Activated T-cell treated with anti-CD3 and anti-CD28 coated beads, Interleukin-2, amount 50 U/mL, for 4 hours (primary cell): ENCODE data around the gene PAOX. TPM values are rescaled to one million over a fixed set of nuclear protein-coding genes. Genes with fewer than 3 reads are reported as not detected.

ENCODE experiments used
- ATAC-seq, 2 donors: fragments of 200-7000 bp; cut with Tn5 transposase; one replicate each; pipeline ENCODE4 v1.10.0; 2021
- DNase-seq: peaks from one replicate; pipeline ENCODE4 v3.0.0-alpha.2; 2020
- H3K27me3 Mint-ChIP-seq: one replicate; pipeline ENCODE4 v1.8.0; 2021; ENCODE audit warnings: low read depth, mixed read lengths
- H3K36me3 Mint-ChIP-seq: one replicate; pipeline ENCODE4 v1.8.0; 2022; ENCODE audit warnings: mixed read lengths; ENCODE audit not compliant: insufficient read depth
- H3K4me1 Mint-ChIP-seq: one replicate; pipeline ENCODE4 v1.8.0; 2021; ENCODE audit warnings: low read depth, mixed read lengths
- H3K4me3 Mint-ChIP-seq: one replicate; pipeline ENCODE4 v1.8.0; 2021; ENCODE audit warnings: mild to moderate bottlenecking, moderate library complexity, mixed read lengths
- H3K9me3 Mint-ChIP-seq: one replicate; pipeline ENCODE4 v1.8.0; 2021; ENCODE audit warnings: mixed read lengths
- total RNA-seq, 3 donors: library from RNA; stranded (reverse); gene quantifications; one replicate each; pipeline ENCODE4 v1.2.1, GENCODE V29; 2021

PAOX gene
- total RNA-seq, 3 donors from 2014 or later, result 2.6 to 3.2 (median 2.9) TPM

GRCh38 chr10:133355266-133355665 is 23.8 kb upstream of the PAOX start:
- no peak for ATAC-seq
- Mint-ChIP-seq H3K36me3 (peaks cover 3% of the 10 kb centered on the region), H3K9me3 (no peaks in the 10 kb centered on the region), H3K27me3 (no peaks in the 10 kb centered on the region), H3K4me3 (no peak overlapping the region), H3K4me1 (peaks cover 3% of the 10 kb centered on the region)
- no peak for DNase-seq

DNA sequence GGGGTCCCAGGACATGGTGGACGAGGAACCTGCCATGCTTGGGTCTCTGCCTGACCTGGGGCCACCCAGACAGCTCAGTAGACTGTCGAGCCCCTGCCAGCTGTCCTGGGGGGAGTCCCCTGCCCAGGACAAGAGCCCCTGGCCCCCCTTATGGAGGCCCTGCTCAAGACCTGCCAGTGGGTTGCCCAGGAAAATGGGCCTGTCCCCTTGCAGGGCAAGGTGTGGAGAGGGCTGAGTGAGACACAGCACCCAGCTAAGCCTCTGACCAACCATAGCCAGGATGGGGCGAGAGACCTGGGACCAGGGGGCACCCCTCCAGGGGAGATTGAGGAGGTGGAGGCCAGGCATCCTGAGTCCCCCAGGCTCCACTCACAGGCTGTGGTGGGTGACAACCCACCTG is 23.1 kb upstream of the PAOX start:
- no peaks in the 10 kb centered on the region for H3K9me3 Mint-ChIP-seq
- H3K4me1 Mint-ChIP-seq, result peaks cover 3% of the 10 kb centered on the region
- DNase-seq (no peak), ATAC-seq (no peak)
- H3K27me3 Mint-ChIP-seq, result no peaks in the 10 kb centered on the region
- peaks cover 3% of the 10 kb centered on the region for H3K36me3 Mint-ChIP-seq
- H3K4me3 Mint-ChIP-seq, result peak overlapping the region; percentile 67

DNA sequence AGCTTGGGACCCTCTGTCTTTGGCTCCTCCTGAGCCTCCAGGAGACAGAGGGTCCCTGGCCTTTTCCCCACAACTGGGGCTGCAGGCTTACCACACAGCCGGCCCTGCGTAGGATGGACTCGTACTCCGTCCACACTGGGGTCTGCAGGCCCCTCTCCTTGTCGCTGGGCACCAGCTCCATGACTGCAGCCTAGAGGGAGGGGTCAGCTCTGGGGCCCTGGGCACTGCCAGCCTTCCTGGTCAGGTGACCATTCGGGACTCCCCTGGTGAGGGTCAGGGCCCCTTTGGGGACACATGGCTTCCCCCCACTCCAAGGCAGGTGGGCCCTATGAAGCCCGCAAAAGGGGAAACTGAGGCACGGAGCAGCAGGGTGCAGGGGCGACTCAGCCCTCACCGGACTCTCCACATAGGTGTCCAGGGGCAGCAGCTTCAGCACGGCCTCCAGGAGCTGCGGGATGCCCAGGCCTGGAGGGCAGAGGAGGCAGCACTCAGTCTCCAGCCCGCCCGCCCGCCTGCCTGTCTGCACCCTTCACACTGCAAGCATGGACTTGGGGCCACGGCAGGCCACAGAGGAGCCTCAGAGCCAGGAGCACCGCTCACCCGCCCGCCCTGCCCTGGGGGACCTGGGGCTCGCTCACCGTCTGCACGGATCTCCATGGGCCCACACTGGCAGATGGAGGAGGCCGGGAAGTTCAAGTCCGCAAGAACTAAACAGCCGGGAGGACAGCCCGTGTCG is 22.3 kb upstream of the PAOX start:
- H3K4me3 Mint-ChIP-seq, result peak overlapping the region; percentile 81
- no peak for DNase-seq
- peaks cover 3% of the 10 kb centered on the region for H3K36me3 Mint-ChIP-seq
- ATAC-seq, result no peak
- peaks cover 7% of the 10 kb centered on the region for H3K4me1 Mint-ChIP-seq
- H3K9me3 Mint-ChIP-seq, result no peaks in the 10 kb centered on the region
- no peaks in the 10 kb centered on the region for H3K27me3 Mint-ChIP-seq

DNA sequence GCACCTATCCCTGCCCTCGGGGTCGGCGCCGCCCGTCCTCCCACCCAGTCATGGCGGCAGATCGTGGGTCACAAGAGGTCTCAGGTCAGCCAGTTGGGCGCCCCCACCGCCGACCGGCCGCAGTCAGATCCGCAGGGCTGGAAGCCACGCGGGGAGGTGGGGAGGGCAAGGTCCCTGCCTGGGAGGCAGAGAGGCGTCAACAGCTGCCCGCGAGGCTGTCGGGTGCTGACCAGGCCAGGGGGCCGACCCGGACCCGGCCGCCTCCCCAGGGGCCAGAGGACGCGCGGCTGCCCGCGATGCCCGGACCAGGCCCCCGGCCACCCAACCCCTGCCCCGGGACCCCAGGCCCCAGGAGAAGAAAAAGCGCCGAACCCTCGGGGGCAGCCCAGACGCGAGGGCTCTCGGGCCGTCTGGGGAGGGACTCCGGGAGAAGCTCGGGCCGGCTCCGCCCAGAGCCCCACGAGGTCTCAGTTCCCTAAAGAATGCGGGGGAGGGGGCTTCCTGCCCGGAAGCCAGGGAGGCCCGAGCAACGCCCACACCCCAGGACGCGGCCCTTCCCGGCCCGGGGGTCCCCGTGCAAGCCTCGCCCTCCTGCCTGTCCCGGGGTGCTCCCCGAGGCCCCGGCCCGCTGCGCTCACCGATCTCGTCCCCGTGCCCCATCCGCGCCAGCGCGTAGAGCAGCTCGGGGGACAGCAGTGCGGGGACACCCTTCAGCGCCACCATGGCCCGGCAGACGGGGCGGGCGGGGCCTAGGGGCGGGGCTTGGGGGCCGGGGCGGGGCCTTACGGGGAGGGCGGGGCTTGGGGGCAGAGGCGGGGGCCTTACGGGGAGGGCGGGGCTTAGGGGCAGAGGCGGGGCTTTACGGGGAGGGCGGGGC is 21.5 kb upstream of the PAOX start, which contains the start of gene FUOM:
Gene FUOM (minus strand): TSS at position 735 of the 877 bp plus-strand sequence. CDS start 12 bp downstream, at position 723.
- H3K4me1 Mint-ChIP-seq, result peaks cover 10% of the 10 kb centered on the region
- H3K9me3 Mint-ChIP-seq, result no peaks in the 10 kb centered on the region
- DNase-seq (peak; percentile 60), ATAC-seq (peak; percentile 85 to 87)
- no peaks in the 10 kb centered on the region for H3K27me3 Mint-ChIP-seq
- peaks cover 10% of the 10 kb centered on the region for H3K36me3 Mint-ChIP-seq
- H3K4me3 Mint-ChIP-seq, result peak within 1 kb of the TSS; percentile 81

DNA sequence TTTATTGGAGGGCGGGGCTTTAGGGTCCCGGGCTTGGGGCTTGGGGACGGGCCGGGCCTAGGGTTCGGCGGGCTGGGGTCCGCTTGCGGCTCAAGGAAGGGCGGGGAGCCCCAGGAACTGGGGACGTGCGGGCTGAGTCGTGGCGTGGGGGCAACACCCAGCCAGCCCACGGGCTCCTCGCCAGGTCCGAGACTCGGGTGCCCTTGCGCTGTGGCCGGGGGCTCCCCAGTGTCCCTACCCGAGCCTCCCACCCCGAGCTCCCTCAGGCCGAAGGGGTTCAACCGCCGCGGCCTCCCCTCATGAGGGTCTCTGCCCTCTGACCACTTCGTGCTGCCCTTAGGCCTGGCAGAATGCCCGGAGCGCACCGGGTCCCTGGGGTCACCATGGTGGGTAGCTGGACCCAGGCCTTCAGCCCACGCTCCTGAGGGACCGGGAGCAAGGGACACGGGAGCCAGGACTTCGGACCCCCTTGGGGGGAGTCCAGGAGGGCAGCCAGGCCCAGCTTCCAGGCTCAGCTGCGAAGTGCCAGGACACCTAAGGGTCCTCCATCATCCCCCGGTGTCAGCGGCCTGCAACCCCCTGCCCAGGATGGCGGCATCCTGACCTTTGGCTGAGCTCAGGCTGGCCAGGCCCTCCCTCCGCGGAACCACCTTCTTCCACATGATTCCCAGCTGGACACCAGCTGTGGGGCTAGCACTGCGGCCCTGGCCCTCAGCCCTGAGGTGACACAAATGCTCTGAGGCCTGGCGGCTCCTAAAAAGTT is 20.7 kb upstream of the PAOX start:
- no peak overlapping the region for H3K4me3 Mint-ChIP-seq
- no peaks in the 10 kb centered on the region for H3K9me3 Mint-ChIP-seq
- ATAC-seq (peak in 1 of 2 donors; percentile 7), DNase-seq (no peak)
- no peaks in the 10 kb centered on the region for H3K27me3 Mint-ChIP-seq
- H3K36me3 Mint-ChIP-seq, result peaks cover 10% of the 10 kb centered on the region
- peaks cover 10% of the 10 kb centered on the region for H3K4me1 Mint-ChIP-seq

DNA sequence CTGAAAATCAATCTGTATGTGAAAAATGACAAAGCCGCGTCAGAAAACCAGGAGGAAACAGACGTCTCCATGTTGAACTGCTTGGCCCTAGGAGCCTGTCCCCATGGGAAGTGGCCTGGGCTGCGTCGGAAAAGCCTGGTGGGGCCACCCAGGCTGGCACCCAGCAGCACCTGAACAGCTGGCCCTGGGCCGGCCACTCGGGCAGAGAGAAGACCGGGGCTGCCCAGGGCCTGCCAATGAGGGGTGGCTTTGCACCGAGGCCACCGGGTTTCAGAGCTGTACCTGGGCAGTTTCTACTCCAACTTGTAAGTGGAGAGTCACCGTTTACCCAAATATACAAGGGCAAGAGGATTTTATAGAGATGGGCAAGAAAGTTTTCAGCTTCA is 20.1 kb upstream of the PAOX start:
- Mint-ChIP-seq H3K27me3 (no peaks in the 10 kb centered on the region), H3K4me3 (no peak overlapping the region), H3K36me3 (peaks cover 10% of the 10 kb centered on the region), H3K9me3 (no peaks in the 10 kb centered on the region), H3K4me1 (peaks cover 10% of the 10 kb centered on the region)
- no peak for DNase-seq
- no peak for ATAC-seq

DNA sequence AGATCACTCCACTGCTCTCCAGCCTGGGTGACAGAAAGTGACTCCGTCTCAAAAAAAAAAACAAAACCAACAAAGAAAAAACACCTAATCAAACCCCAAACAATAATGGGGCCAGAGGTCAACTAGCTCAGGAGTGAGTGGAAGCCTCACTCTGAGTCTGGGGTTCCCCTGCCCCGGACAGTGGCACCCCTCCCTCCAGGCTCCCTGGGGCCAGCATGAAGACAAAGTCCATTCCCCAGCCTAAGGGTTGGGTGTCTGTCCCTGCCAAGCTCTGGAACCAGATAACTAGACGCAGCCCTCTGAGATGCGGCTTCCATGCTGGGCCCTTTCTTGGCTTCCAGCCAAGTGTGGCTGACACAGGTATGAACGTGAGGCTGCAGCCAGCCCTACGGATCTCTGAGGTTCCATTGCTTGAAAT is 19.5 kb upstream of the PAOX start:
- DNase-seq, result peak; percentile 28
- Mint-ChIP-seq H3K27me3 (no peaks in the 10 kb centered on the region), H3K4me3 (no peak overlapping the region), H3K36me3 (peaks cover 10% of the 10 kb centered on the region), H3K4me1 (peaks cover 10% of the 10 kb centered on the region), H3K9me3 (no peaks in the 10 kb centered on the region)
- no peak for ATAC-seq

- DNase-seq (no peak), ATAC-seq (no peak)
- Mint-ChIP-seq H3K27me3 (no peaks in the 10 kb centered on the region), H3K4me3 (no peak overlapping the region), H3K9me3 (no peaks in the 10 kb centered on the region), H3K4me1 (peaks cover 10% of the 10 kb centered on the region), H3K36me3 (peaks cover 10% of the 10 kb centered on the region)
Observed at GRCh38 chr10:133359972-133360610, 19.0 kb upstream of the PAOX start.

DNA sequence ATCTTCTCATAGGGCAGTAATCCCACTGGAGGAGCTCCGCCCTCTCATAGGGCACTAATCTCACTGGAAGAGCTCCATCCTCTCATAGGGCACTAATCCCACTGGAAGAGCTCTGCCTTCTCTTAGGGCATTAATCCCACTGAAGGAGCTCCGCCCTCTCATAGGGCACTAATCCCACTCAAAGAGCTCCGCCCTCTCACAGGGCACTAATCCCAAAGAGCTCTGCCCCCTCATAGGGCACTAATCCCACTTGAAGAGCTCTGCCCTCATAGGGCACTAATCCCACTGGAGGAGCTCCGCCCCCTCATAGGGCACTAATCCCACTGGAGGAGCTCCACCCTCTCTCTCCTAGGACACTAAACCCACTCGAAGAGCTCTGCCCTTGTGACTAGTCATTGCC is 17.8 kb upstream of the PAOX start:
- ATAC-seq, result no peak
- no peak for DNase-seq
- Mint-ChIP-seq H3K4me1 (peaks cover 7% of the 10 kb centered on the region), H3K9me3 (no peaks in the 10 kb centered on the region), H3K27me3 (no peaks in the 10 kb centered on the region), H3K36me3 (peaks cover 7% of the 10 kb centered on the region), H3K4me3 (no peak overlapping the region)

GRCh38 chr10:133361773-133362441 is 17.2 kb upstream of the PAOX start:
- Mint-ChIP-seq H3K36me3 (peaks cover 7% of the 10 kb centered on the region), H3K9me3 (no peaks in the 10 kb centered on the region), H3K4me1 (peaks cover 7% of the 10 kb centered on the region), H3K4me3 (no peak overlapping the region), H3K27me3 (no peaks in the 10 kb centered on the region)
- DNase-seq (no peak), ATAC-seq (no peak)

DNA sequence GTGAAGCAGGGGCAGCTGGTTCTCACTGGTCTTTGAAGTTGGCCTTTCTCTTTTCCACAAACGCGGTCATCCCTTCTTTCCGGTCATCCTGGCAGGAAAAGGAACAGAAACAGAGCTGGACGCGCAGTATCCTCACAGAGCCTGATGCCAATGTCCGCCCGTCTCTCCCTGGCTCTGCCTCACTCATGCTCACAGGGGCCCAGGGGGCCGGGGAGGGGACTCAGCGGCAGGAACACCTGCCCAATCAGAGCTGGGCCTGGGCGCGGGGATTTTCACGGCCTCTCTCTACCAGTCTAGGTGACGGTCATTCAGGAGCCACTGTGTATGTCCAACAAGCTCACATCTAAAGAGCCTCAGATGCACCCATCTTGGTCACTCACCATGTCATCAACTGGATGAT is 16.2 kb upstream of the PAOX start:
- H3K4me3 Mint-ChIP-seq, result no peak overlapping the region
- DNase-seq, result no peak
- no peaks in the 10 kb centered on the region for H3K27me3 Mint-ChIP-seq
- ATAC-seq, result no peak
- H3K4me1 Mint-ChIP-seq, result peaks cover 7% of the 10 kb centered on the region
- H3K9me3 Mint-ChIP-seq, result no peaks in the 10 kb centered on the region
- H3K36me3 Mint-ChIP-seq, result peaks cover 7% of the 10 kb centered on the region

DNA sequence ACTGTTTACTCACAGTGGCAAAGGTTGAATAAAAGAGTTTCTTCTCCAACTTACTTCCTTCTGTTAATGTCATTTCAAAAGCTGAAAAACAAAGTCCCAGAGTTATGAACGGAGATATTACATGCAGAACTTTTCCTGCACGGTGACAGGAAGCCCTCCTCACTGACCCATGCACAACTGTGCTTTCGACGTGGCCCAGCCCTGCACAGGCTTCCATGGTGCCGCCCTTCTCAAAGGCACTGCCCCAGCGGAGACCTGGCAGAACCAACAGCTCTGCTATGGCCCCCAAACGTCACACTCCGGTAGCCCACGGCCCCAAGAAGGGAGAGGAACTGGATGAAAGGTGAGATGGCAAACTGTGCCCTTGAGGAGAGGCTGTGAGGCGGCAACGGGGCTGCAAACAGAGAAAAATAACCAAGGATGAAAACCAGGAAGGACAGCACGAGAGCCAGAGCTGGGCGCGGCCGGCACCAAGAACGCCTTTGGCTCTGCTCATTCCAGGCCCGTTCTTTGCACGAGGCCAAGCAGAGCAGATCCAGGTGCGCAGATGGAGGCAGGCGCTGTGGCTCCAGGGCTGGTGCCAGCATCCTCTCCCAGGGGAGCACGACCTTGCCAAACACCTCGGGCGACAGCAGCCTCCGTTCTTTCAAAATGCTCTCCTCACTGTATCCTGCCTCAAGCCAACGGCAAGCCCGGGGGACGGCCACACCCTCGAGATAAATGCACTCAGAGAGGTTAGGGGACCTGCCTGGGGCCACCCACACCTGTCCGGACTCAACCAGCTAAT is 14.2 kb upstream of the PAOX start:
- peaks cover 7% of the 10 kb centered on the region for H3K4me1 Mint-ChIP-seq
- no peaks in the 10 kb centered on the region for H3K9me3 Mint-ChIP-seq
- no peak for DNase-seq
- no peaks in the 10 kb centered on the region for H3K27me3 Mint-ChIP-seq
- peaks cover 12% of the 10 kb centered on the region for H3K36me3 Mint-ChIP-seq
- H3K4me3 Mint-ChIP-seq, result no peak overlapping the region
- ATAC-seq, result no peak
